NCI-H82 treated with DMSO at 0.1 percent for 48 hours (cell line): ENCODE data around the gene PIGV.

Source experiments
- DNase-seq: peaks from one replicate; lab custom pipeline; 2025; ENCODE audit not compliant: unreplicated experiment; lab: John Stamatoyannopoulos, UW

Gene PIGV

DNA sequence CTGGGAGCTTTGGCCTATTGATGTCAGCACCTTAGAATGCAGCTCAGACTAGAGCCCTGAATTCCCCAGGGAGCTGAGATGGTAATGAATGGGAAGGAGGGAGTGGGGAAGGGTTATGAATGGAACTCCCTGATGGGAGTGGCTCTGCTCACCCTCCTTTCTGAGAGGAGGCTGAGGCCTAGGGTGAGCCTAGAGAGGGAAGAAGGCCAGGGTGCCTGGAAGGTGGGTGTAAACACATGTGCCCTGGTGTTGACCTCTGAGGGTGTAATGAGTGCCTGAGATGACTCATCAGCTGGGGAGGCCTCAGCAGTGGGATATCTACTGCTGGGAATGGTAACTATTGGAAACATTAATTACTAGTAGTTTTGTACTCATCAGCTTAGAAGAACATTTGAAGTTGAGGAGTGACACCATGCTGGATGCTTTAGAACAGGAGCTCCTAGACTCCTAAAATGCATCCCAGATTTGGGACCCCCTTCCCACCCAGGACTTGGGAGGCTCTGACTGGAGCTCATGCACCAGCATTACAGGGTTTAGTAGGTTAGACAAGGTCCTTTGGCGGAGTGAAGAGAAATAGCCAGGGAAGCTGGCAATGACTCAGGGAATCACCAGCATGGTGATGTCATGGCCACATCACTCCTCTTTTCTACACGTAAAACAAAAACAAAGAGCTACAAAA lies 16.0 kb upstream of the PIGV start:
- DNase-seq = no peak

DNA sequence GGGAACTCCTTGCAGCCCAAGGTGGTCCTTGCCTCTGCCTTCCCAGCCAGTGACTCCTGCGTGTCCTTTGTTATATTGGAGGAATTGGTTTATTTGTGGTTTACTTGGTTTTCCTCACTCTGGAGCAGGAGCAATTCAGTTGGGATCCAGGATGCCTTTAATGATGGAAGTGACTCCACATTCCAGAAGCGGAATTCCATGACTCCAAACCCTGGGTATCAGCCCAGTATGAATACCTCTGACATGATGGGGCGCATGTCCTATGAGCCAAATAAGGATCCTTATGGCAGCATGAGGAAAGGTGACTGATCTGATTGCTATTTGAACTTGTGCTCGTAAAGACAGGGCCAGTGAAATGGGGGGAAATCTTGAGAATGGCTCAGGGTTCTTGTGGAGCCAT lies 15.1 kb upstream of the PIGV start:
- DNase-seq = no peak

DNA sequence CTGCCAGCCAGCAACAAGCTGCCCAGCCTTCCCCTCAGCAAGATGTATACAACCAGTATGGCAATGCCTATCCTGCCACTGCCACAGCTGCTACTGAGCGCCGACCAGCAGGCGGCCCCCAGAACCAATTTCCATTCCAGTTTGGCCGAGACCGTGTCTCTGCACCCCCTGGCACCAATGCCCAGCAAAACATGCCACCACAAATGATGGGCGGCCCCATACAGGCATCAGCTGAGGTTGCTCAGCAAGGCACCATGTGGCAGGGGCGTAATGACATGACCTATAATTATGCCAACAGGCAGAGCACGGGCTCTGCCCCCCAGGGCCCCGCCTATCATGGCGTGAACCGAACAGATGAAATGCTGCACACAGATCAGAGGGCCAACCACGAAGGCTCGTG lies 13.3 kb upstream of the PIGV start:
- no peak for DNase-seq

DNA sequence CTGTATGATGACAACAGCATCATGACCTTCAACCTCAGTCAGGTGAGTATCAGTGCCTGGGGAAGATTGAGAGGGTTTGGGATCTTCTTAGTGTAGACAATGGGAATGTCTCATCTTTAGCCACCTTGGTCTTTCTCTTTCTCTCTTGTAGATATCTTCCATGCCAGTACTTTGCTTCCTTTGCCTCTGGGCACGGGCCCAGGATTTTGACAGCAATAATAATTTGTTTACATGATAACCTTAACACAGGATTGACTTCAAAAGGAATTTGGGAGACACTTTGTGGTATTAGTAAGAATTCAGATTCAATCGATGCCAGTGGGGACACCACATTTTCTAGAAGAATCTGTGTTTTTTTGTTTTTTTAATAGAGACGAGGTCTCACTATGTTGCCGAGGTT lies 12.1 kb upstream of the PIGV start:
- DNase-seq = no peak

DNA sequence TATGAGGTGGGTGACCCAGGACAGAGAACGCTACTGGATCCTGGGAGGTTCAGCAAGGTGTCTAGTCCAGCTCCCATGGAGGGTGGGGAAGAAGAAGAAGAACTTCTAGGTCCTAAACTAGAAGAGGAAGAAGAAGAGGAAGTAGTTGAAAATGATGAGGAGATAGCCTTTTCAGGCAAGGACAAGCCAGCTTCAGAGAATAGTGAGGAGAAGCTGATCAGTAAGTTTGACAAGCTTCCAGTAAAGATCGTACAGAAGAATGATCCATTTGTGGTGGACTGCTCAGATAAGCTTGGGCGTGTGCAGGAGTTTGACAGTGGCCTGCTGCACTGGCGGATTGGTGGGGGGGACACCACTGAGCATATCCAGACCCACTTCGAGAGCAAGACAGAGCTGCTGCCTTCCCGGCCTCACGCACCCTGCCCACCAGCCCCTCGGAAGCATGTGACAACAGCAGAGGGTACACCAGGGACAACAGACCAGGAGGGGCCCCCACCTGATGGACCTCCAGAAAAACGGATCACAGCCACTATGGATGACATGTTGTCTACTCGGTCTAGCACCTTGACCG lies 8.6 kb upstream of the PIGV start:
- DNase-seq = no peak

DNA sequence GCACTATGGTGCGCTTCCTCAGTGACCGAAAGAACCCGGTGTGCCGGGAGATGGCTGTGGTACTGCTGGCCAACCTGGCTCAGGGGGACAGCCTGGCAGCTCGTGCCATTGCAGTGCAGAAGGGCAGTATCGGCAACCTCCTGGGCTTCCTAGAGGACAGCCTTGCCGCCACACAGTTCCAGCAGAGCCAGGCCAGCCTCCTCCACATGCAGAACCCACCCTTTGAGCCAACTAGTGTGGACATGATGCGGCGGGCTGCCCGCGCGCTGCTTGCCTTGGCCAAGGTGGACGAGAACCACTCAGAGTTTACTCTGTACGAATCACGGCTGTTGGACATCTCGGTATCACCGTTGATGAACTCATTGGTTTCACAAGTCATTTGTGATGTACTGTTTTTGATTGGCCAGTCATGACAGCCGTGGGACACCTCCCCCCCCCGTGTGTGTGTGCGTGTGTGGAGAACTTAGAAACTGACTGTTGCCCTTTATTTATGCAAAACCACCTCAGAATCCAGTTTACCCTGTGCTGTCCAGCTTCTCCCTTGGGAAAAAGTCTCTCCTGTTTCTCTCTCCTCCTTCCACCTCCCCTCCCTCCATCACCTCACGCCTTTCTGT lies 7.3 kb upstream of the PIGV start:
- DNase-seq = no peak

DNA sequence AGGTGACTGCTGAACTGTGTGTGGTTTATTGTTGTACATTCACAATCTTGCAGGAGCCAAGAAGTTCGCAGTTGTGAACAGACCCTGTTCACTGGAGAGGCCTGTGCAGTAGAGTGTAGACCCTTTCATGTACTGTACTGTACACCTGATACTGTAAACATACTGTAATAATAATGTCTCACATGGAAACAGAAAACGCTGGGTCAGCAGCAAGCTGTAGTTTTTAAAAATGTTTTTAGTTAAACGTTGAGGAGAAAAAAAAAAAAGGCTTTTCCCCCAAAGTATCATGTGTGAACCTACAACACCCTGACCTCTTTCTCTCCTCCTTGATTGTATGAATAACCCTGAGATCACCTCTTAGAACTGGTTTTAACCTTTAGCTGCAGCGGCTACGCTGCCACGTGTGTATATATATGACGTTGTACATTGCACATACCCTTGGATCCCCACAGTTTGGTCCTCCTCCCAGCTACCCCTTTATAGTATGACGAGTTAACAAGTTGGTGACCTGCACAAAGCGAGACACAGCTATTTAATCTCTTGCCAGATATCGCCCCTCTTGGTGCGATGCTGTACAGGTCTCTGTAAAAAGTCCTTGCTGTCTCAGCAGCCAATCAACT lies 6.4 kb upstream of the PIGV start:
- DNase-seq = no peak

DNA sequence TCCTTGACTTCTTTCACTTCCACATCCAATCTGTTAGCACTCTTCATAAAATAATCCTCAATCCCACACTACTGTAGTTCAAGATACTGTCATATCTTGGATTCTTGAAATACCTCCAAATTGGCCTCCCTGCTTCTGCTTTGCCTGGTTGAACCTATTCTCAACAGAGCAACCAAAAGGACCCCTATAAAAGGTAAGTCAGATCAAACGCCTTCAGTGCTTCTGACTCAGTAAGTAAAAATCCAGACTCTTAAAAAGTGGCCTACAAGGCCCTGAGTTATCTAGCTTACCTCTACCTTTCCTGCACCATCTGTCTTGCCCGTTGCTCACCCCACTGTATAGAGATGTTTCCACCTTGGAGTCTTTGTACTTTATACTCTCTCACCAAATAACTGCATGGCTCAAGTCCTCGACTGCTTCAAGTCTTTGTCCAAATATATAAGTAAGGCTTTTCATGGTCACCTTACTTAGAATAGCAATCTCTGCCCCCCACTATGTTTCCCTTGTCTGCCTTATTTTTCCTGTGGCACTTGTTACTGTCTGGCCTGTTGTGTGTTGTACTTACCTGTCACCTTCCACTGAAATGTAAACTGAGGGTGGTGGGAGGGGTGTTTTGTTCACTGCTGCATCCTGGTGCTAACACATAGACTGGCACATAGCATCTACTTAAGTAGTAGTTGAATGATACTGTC lies 5.1 kb upstream of the PIGV start:
- no peak for DNase-seq

DNA sequence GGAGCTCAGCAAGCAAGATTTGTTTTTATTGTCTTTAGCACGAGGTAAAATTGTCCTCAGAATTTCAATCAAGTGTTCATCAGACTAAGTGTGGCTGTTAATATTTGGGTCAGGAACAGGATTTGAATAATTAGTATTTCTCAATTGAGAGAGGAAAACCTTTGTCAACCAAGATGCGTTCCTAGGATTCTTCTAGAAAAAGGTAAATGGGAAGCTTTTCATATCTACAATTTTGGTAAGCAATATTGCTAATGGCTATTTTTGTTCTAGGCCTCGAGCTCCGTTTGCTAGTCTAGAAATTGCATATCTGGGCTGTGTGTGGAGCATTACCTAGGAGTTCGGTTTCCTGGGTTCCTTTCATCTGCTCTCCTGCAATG lies 4.1 kb upstream of the PIGV start:
- DNase-seq = no peak

DNA sequence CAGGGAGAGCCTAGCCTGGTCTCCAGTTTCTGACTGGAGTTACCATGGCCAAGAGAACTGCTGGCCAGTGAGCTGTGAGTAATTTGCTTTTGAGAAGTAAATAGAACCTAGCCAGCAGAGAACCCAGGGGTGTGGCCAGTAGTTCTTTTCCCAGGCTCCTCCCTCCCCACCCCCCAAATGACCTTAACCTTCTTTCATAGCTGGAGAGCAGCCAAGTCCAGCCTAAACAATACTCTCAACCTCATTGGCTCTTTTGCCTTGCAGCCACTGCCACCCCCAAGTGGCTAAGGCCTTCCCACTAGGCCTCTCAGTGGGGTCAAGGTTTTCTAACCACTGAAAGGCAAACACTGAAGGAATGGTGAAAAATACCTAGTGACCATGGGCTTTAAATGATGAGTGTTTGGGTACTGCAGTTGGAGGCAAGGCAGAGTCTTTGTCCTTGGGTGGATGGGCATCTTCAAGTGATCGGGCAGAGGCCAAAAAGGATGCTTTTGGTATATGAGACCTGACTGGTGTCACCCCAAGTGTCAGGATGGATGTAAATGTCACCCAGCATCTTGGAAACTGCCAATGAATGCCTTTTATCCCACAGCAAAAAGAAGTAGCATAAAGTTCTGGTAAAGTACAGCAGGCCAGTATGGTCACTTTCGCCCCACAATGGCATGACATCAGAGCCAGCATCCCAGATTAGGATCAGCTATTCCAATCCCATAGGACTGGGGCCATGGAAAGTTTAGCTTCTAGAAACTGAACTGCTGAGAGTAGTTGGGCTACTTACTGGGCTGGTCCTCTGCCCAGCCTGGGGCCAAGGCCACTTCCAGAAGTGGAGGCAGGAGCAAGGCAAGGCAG lies 3.5 kb upstream of the PIGV start:
- DNase-seq = peak; percentile 79

DNA sequence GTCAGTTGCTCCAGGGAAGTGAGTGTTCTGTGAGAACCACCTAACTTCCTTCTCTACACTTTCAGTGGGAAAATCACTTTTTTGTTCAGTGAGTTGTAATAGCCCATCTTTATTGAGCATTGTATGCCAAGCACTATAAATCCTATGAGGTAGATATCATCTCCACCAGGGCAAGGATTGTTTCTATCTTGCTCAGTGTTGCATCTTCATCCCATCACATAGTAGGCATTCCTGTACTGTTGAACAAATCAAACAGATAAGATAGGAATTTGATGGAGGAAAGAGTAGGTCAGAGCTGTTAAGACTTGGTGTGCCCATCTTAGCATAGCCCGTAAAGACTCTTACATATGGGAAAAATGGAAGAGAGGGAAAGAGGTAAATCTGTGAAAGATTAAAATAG lies 2.9 kb upstream of the PIGV start:
- no peak for DNase-seq

DNA sequence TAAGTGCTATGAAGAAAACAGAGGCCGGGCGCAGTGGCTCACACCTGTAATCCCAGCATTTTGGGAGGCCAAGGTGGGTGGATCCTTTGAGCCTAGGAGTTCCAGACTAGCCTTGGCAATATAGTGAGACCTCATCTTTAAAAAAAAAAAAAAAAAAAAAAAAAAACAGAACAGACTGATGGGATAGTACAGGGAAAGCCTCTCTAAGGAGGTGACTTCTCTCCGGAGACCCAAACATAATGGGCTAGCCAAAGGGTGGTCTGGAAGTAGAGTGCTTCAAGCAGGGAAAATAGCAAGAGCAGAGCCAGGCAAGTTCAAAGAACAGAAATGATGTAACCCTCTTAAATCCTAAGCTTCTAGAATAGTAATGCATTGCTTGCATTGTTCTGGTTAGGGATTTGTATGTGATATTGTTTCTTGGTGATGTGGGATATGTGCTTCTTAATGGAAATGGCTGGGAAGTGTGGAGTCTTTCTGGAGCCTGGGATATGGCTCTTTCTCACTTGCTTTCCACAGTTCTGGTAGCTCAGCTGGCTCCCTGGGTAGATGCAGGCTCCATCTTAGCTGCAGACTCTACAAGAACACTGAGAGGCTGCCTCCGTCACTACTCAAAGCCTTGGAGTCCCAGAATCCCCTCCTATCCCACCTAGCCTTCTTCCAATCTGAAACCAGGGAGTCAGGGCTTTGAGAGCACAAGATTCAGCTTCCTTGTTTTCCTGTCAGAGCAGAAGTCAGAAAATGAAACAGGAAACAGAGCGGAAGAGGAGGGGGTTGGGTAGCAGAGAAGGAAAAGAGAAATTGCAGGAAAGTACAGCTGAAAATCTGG lies 1.9 kb upstream of the PIGV start:
- DNase-seq = no peak

DNA sequence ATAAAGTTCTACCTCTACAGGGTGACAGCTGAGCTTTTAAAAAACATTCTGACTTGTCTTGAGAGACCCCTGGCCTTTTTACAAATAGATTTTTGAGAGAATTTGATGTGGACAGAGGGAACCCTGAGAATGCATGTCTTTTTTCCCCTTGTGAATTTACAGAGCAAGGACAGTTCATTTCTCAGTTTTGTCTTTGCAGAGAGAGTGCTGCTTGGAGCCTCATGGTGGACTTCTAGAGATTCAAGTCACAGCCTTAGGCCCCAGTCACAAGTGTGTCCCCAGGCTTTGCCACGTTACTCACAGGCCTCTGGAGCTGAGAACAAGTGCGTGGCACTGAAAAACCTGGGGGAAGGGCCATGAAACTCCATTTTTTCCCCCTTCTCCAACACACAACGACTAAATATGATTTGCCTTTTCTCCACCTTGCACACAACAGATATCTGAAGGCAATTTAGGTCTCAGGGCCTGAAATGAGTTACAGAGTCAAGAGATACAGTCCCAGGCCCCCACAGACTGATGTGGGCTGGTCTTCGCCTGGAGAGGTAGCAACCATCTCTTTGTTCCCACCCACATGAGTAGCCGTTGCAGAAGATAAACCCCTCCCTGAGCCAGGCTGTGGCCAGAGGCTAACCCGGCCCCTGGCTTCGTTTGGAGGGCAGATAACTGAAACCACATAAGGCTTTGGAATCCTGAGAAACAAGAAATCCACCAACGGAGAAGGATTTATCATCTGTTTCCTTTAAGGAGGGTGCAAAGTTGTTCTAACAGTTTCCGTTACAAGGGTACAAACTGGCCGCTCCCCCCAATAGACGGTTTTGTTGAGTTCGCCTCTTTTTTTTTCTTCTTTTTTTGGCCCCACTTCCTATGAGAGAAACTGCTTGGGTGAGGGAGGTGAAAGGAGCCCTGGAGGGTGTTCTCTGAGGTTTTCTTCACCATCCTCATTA lies 1.0 kb upstream of the PIGV start:
- DNase-seq = peak; percentile 42

DNA sequence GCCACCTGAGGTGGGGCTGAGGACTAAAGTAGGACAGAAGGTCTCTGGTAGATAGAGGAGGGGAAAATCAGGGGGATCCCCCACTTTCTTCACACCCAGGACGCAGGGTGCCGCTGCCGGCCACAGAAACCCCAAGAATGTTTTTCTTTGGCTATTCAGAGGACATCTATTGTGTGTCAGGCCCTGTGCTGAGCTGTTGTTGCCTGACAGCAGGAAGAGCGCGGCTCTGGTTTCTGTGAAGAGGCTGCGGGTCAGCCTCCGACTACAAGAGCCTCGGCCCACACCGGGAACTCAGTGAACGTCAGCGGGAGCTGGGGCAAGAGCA lies 407 bp upstream of the PIGV start:
- no peak for DNase-seq

DNA sequence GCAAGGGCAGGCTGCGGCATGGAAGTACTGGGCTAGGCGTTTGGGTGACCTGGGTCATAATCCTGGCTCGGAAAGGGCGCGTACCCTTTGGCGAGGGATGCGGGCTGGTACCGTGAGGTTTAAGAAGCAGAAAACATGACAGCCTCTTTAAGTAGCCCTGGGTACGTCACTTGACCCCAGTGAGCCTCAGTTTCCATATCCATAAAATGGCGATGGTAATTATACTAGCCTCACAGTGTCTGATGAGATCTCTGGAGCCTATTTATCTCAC lies 700 bp downstream of the PIGV start:
- no peak for DNase-seq

DNA sequence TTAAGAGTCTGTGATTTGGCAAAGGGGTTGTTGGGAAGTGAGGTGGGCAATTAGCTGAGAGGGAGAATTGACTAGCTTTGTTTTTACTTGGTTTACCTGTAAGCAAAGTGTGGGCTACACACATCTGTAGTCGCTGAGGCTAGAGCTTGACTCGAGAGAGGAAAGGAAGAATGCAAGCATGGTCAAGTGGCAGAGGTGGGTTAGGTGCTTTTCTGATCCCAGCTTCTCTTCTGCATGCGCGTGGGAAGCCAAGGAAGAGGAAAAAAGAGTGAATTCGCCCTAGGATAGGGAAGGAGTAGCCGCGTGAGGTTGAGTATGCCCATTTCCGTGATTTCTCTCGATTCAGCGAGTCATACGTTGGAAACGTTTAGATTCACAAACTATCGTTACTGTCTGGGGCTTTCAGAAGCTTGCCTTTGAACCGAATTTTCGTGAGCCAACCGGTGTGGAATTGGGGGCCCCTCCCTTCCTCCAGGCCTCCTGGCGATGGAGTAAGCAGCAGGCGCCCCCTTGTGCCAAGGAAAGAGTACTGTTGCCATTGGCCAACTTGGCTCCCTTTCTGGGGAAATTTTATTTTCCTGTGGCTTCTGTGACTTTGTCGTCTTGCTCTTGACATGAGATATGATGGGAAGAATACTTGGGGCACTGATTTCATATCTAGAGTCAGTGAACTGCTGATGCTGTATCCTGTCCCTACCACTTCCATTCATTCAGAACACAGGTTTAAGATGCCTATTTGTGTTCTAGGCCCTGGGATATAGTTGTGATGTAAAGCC lies 1.3 kb downstream of the PIGV start:
- DNase-seq = peak; percentile 77

DNA sequence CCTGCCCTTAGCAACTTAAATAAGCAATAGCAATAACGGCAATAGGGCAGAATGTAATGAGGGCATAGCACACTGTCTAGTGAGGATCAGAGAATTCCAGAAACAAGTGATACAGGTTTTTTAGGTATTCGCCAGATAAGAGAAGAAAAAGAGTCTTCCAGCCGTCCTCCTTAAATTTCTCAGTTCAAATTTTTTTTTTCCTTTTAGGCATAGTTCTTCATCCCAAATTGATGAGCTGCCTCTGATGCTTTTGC lies 1.8 kb downstream of the PIGV start:
- no peak for DNase-seq

DNA sequence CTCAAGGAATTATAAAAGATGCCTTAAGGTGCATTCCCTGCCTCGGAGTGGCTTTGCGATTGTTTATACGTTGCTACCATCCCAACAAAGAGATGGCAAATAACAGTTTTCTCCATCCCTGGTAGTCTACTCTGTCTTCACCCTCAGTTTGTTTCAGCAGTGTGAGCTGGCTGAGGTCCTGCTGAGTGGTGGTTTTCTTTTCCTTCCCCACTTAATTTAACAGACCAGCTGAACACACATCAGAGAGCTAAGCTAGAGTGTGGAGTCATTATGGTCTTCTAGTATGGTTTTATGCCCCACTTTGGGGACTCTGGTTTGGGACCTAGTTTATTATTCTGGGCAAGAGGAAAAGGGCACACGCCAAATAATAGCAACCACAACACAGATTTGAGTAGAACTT lies 2.2 kb downstream of the PIGV start:
- no peak for DNase-seq

DNA sequence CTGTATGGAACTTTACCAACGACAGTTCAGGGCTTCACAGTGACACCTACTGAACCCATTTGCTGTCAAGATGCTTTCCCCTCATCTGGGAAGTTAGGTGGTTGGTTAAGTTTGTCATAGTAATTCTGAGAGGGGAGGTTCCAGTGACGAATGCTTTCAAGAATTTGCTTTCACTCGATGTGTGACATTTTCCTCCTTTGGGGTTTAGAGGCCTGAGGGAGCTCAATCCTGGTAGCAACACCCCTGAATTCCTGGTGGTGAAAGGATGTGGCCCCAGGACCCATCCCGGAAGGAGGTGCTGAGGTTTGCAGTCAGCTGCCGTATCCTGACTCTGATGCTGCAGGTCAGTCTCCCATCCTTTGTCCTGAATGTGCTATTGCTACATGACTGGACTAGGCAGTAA lies 2.8 kb downstream of the PIGV start:
- no peak for DNase-seq
